ENCODE data around the gene CDC42BPG.
A peak's percentile ranks its signal among the peaks of the same experiment; 100 is the strongest.

The CDC42BPG gene

DNA sequence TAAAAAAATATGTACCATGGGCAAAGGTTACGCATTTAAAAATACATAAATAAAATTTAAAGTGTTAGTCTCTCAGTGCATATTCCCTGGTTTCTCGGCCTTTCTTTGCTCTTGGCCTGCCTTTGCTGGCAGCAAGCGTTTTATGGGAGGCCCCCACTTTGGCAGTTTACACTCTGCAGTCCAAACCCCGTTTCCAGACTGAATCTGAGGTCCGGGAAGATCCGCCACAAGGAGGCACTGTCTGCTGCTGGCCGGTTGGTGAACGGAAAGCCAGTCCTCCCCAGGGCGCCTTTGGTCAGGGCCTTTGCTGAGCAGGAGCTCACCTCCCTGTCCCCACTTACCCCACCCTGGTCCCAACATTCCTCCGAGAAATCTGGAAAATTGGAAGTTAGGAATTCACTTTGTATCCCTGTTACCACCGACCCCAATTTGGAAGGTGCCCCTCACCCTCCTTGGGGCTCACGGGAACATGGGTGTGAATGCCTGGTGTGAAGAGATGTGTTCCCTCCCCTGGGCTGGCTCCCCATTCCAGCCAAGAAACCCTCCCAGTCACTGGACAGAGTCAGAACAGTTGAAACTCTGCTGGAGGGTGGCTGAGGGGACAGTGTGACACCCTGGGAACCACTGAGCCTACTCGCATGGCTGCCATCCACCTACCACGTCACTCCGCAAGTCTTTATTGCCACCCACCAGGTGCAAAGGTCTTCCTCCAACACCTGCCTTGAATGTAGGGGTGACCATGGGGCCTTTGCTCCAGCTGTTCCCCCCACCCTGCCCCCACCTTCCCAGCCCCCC, 56.7 kb downstream of the CDC42BPG start:
- no peak for DNase-seq

- no peak for DNase-seq
Observed at GRCh38 chr11:64786308-64786707, 58.1 kb downstream of the CDC42BPG start.

- no peak for DNase-seq
Observed at GRCh38 chr11:64784813-64785581, 59.5 kb downstream of the CDC42BPG start.

DNA sequence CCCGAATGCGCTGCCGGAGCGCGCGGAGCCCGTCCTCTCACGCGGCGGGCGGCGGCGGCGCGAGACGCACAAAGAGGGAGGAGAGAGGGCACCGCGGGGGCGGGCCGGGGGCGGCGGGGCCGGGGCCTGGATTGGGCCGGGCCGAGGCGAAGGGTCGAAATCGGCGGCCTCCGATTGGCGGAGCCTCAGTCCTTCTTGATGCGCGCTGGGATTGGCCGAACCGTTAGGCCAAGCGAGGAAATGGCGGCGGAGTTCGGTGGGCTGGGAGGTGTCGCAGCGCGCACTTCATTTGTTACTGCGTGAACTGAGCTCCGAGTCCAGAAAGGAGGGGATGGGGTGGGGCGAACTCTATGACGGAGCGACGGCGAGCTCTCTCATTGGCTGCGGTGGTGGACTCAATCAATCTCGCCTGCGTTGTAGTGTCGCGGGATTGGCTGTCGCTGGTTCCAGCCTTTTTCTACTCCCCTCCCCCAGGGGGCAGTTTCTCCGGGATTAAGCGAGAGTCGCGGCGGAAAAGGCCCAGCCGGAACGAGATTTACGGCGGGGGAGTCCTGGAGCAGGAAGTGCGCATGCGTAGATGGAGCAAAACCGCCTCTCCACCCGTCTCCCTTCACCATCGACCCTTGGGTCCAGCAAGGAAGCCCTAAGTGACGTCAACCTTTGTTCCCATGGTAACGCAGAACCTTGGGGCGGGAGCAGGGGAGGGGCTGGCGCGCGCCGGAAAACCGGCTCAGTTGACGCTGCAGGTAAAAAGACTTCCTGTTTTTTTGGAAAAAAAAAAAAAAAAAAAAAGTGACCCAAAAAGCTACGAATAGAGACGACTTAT, 65.8 kb downstream of the CDC42BPG start, which contains the start of gene SF1:
SF1 (minus strand) TSS at position 70 of the 826 bp plus-strand sequence. CDS start 150 bp downstream, outside the sequence.
- DNase-seq: peak; percentile 99

GRCh38 chr11:64778223-64778472, 66.3 kb downstream of the CDC42BPG start:
- DNase-seq: no peak

- peak; percentile 92 for DNase-seq
Observed at GRCh38 chr11:64777449-64778222, 66.8 kb downstream of the CDC42BPG start.

- no peak for DNase-seq
Observed at GRCh38 chr11:64776875-64777274, 67.6 kb downstream of the CDC42BPG start.

DNA sequence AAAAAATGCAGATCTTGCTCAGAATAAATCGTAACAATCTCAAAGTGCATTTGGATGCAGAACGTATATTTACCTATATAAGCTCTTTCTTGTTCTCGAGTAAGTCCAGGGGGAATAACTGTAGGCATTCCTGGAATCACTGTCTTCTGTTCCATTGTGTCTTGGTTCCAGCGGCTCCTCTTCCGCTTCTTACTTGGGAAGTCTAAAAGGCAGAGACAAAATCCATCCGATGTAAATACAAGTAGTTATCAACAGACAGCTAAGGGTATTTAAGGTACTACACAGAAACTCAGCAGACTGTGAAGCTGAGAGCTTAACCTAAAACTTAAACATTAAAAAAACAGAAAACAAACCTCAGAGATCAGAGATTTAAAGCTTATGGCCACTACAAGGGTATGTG, 68.0 kb downstream of the CDC42BPG start:
- no peak for DNase-seq

GRCh38 chr11:64774144-64774543, 70.3 kb downstream of the CDC42BPG start:
- no peak for DNase-seq
